H1 (cell line): ENCODE results near the gene FUT2. TPM values are rescaled to one million over a fixed set of nuclear protein-coding genes. Genes with fewer than 3 reads are reported as not detected.

Experiments used
- BACH1 ChIP-seq: IDR thresholded peaks from 2 replicates; pipeline ENCODE4 v1.6.1; 2012; ENCODE audit warnings: low read length, improper control_type of control experiment
- CEBPB ChIP-seq: IDR thresholded peaks from 2 replicates; pipeline ENCODE4 v1.6.1; 2012; ENCODE audit warnings: low read depth, low read length
- NRF1 ChIP-seq: IDR thresholded peaks from 2 replicates; pipeline ENCODE4 v1.6.1; 2011; ENCODE audit warnings: mild to moderate bottlenecking, low read depth, low read length, improper control_type of control experiment
- SP2 ChIP-seq: IDR thresholded peaks from 2 replicates; pipeline ENCODE4 v1.6.1; 2012; ENCODE audit warnings: mild to moderate bottlenecking, low read length, inconsistent platforms
- SUZ12 ChIP-seq: fragments of 200-600 bp; sonication (generic); IDR thresholded peaks from 2 replicates; pipeline ENCODE4 v1.6.1; 2012; ENCODE audit warnings: mild to moderate bottlenecking, inconsistent platforms, low read length, moderate library complexity, mixed read lengths
- YY1 ChIP-seq: IDR thresholded peaks from 2 replicates; pipeline ENCODE4 v1.6.1; 2011; ENCODE audit warnings: low read depth, mild to moderate bottlenecking, low read length
- polyA plus RNA-seq, 7 experiments: library from polyadenylated mRNA; depleted of rRNA in 3 of 7; stranded (reverse) in 5 of 7; unstranded in 2 of 7; fragments of >200 nt in 5 of 7; fragments of 200-250 nt in 2 of 7; gene quantifications; 1 replicate in 5 of 7; 2 replicates in 1 of 7; 4 replicates in 1 of 7; pipeline versions ENCODE4 v1.2.1 to v1.2.3, GENCODE V29; 2011 to 2013; ENCODE audit warnings: missing spikeins in 2 of 7, mixed read lengths in 2 of 7
- total RNA-seq: library from RNA; stranded (reverse); fragmentation: NEBNext Ultra II Directional; extraction: Animal tissue kit (Norgen Biotek cat#: 25700); gene quantifications from 2 replicates; pipeline ENCODE4 v1.2.1, GENCODE V29; 2021

Gene FUT2
- total and polyA plus RNA-seq, 2 of the 8 experiments (the other 6 are each of a cell fraction or from before 2014, with no cell fraction given), result 5.0 to 5.6 TPM

- TF ChIP-seq SP2, result no peak
- no peak for TF ChIP-seq YY1
- no peak for TF ChIP-seq CEBPB
- no peak for TF ChIP-seq BACH1
- TF ChIP-seq SUZ12, result no peak
- no peak for TF ChIP-seq NRF1
Measured at GRCh38 chr19:48728911-48729664, 33.3 kb downstream of the FUT2 start (continued).
